ENCODE measurements around the gene COG3.

Gene COG3

DNA sequence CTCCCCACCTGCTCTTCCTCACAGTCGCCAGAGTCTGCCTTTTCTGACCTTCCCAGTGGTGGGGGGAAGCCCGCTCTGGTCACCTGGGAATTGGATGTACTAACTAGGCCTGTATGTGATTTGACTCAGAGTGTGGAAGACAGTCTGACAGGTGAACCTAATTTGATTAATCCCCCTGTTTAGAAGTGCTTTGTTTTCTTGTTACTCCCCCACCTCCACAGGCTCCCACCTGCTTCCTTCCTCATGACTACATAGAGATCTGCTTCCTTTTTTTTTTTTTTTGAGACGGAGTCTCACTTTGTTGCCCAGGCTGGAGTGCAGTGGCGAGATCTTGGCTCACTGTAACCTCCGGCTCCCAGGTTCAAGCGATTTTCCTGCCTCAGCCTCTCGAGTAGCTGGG is 44.0 kb downstream of the COG3 start:
- DNase-seq = no peak

- no peak for DNase-seq
Measured at GRCh38 chr13:45510672-45511071, 45.9 kb downstream of the COG3 start.

DNA sequence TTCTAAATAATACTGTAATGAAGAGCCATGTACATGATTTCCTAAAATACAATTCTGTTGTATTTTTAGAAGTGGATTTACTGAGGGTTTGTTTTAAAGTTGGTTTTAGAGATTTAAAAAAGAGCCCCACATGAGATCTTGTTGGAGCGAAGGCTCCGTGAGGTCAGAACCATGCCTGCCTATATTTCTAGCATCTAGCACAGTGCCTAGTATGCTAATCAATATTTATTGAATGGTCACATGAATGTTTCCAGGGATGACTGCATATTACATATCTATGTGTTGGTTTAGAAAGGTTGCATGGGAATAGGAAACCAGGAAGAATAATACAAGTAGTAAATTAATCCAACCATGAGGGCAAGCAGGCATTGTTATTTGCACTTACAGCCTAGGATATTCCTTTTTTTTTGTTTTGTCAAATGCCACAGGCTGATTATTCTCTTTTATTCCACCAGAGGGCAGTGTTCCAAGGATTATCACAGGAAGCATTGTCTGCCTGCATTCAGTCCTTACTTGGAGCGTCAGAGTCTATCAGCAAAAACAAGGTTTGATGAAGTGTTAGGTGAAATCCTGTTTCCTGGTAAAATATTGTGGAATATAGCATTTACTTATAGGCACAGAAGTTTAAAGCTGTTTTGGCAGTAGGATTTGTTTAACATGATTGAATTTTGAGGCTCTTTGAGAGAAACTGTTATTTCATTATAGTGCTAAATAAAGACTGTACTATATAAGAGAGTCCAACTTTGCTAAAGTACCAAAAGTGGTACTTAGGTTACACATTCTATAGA is 46.8 kb downstream of the COG3 start:
- no peak for DNase-seq

DNA sequence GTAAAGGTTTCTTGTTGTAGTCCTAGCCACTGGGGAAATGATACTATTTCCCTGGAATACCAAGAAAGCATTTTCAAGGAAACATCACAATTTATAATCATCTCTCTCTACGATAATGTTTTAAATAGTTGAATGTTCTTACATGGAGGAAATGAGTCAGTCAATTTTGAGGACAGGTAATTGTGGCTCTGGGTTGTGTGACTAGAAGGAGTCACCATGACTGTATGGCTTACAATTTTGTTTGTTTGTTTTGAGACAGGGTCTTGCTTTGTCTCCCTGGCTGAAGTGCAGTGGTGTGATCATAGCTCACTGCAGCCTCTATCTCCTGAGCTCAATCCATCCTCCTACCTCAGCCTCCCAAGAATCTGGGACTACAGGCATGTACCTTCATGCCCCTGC is 47.4 kb downstream of the COG3 start:
- no peak for DNase-seq

GRCh38 chr13:45516757-45517156 is 52.0 kb downstream of the COG3 start:
- DNase-seq = no peak

DNA sequence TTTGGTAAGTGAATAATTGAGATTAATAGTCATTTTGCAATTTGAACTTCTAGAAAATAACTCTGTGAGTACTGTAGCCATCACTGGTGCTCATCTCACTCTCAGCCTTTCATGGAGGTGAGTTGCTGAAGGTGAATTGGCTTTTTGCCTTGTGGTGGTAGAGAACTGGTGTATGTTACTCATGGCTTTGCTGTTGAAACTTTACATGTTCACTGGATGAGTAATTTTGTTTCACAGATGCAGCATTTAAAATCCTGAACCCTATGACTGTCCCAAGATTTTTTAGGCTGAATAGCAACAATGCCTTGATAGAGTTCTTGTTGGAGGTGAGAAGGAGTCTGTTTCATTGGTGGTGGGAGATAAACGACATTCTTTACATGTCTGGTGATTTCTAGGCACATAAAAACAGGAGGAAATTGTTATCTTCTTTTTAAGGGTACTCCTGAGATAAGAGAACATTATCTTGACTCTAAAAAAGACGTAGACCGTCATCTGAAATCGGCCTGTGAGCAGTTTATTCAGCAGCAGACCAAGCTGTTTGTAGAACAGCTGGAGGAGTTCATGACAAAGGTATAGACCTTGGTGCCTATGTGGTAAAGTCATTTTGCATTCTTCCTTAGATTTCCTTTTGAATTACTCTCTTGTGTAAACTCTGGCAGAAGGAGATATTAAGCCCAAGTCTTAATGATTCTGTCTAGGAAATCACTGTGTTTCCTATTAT is 53.9 kb downstream of the COG3 start:
- no peak for DNase-seq

- no peak for DNase-seq
Measured at GRCh38 chr13:45519493-45519892, 54.8 kb downstream of the COG3 start.

- DNase-seq = no peak
Measured at GRCh38 chr13:45521297-45521696, 56.6 kb downstream of the COG3 start.

GRCh38 chr13:45522571-45522970 is 57.8 kb downstream of the COG3 start:
- no peak for DNase-seq

GRCh38 chr13:45527699-45528462 is 63.1 kb downstream of the COG3 start:
- no peak for DNase-seq

DNA sequence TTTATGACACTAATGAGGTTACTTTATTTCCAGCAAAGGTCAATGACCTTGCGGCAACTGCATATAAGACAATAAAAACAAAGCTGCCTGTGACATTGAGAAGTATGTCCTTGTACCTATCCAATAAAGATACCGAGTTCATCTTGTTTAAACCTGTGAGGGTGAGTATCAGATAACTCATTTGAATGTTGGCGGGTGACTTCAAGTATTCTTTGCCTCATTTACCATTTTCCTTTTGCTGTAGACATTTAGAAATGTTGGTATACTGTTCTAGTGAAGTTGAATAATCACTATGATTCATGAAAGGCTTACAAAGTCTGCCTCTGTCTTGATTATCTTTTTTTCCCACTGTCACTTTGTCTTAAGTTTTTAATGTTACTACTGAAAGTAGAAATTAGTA is 65.0 kb downstream of the COG3 start:
- DNase-seq = no peak

GRCh38 chr13:45534604-45535003 is 69.9 kb downstream of the COG3 start:
- DNase-seq = no peak

DNA sequence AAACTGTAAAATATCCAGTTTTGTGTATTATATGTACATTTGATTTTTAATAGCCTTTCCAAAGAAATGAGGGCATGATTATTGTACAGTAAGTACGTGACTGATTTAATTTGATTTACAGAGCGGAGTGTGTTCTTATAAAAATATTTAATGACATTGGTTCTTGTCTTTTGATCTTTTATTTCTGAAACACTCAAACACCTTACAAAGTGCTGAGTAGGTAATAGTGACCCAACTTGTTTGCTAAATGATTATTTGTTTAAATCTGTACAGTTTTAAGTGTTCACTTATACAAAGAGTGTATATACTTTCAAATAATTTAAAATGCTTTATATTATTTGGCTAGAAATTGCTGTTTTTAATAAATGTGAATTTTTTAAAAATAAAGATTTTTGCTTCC is 71.5 kb downstream of the COG3 start:
- no peak for DNase-seq

DNA sequence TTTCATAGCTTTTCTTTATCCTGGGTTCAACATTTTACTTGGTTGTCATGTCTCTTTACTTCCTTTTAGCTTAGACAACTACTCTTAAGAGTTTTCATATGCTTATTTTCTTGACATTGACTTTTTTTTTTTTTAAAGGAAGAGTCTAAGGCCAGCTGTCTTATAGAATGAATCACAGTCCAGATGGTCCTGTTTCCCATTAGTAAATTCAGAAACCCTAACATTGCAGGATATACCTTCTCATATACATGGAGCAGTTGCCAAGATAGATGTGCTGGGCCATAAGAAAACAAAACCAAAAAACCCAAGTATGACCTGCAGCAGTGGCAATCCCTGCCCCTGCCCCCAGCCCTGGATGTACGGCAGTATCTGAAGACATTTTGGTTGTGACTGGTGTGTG is 72.8 kb downstream of the COG3 start:
- DNase-seq = no peak

GRCh38 chr13:45538382-45538781 is 73.6 kb downstream of the COG3 start:
- DNase-seq = no peak

- no peak for DNase-seq
Measured at GRCh38 chr13:45540195-45540594, 75.5 kb downstream of the COG3 start.

- no peak for DNase-seq
Measured at GRCh38 chr13:45540864-45541263, 76.1 kb downstream of the COG3 start.

GRCh38 chr13:45541806-45542205 is 77.1 kb downstream of the COG3 start:
- no peak for DNase-seq

DNA sequence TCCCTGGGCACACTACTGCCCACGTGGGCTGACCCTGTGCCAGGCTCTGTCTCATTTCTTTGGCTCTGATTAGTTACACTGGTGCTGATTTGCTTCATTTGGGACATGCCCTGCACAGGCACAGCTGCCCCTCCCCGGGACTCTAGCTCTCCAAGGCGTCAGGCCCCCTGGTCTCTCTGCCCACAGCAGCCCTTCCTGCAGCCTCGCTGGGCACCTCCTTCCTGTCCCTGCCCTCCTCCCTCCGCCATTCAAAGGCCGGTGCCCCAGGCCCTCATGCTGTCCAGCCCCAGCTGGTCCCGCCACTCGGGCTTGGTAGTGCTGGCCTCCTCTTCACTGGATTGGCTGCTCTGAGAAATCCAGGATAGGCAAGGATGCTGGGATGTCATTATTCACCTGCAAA is 77.7 kb downstream of the COG3 start:
- DNase-seq = no peak

GRCh38 chr13:45542878-45543277 is 78.1 kb downstream of the COG3 start:
- DNase-seq = no peak

DNA sequence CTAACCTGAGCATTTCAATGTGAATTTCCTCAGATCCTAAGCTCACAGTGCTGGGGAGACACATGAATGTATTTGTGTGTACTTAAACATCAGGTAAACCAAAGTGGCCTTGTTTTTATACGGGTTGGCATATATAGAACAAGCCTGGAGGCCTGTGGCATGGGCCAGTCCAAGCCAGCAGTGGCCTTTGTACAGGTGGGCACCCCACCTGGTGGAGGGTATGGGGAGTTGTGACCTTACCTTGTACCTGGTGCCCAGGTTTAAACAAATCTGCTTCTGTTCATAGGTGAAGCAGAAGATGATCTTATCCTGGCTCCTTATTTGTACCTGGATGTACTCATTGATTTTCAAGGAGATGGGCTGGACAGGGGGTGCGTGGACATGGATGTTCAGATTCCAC is 79.8 kb downstream of the COG3 start:
- DNase-seq = no peak

DNA sequence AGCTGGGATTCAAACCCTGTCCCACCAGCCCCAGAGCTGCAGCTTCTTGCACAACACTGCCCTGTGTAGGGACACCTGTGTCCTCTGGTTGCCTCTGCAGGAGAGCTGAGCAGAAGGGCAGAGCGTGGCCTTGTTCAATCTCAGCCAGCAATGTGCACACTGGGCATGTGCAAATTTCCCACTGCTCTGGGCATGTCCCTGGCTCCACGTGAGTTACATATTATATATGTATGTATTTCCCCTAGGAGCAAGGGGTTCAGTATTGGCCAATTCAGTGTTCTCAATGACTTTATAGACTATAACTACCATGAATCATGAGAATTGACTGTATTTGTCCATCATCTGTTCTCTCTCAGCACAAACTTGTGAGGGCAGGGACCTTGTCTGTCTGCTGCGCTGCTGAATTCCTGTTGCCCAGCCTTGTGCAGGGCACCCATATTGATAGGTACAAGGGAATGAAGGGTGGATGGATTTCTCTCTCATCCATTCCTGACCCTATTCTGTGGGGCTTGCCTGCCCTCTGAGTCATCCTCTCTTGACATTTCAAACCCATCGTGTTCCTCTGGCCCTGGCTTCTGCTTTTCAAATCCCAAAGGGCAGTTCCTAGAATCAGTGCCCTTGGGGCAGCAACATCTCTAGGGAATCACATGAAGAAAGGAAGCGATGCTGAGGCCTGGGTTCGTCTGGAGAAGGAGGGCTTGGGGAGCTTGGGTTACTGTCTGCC is 81.1 kb downstream of the COG3 start:
- DNase-seq = no peak

DNA sequence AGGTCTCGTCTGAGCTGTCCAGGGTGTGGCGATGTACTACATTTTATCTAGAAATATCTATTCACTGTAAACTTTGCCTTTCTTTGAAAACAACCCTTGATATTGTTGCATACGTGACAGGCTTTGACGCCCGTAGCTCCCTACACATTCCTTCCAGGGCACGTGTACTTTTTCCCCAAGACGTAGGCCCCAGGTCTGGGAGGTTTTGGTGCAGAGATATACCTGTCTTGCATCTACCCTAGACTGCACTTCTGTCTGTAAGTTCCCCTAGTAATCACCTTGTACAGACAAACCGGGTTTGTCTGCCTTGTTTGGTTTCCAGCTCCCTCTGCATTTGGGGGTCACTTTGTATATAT is 81.6 kb downstream of the COG3 start:
- no peak for DNase-seq
